NCI-H526 treated with DMSO at 0.1 percent for 48 hours (cell line): ENCODE measurements around the gene NKX3-2.

Experiments used
- DNase-seq: peaks from one replicate; lab custom pipeline; 2025; lab: John Stamatoyannopoulos, UW

The NKX3-2 gene

GRCh38 chr4:13531625-13531998 lies 12.7 kb downstream of the NKX3-2 start:
- no peak for DNase-seq

GRCh38 chr4:13530823-13531624 lies 13.3 kb downstream of the NKX3-2 start:
- DNase-seq: no peak

- no peak for DNase-seq
Observed at GRCh38 chr4:13529128-13529919, 15.0 kb downstream of the NKX3-2 start.

- DNase-seq: no peak
Observed at GRCh38 chr4:13528821-13529127, 15.5 kb downstream of the NKX3-2 start.

- no peak for DNase-seq
Observed at GRCh38 chr4:13527981-13528820, 16.1 kb downstream of the NKX3-2 start.

GRCh38 chr4:13527192-13527980 lies 16.9 kb downstream of the NKX3-2 start:
- no peak for DNase-seq

- DNase-seq: no peak
Observed at GRCh38 chr4:13526658-13527057, 17.6 kb downstream of the NKX3-2 start.

- DNase-seq: no peak
Observed at GRCh38 chr4:13525606-13526281, 18.6 kb downstream of the NKX3-2 start.

- no peak for DNase-seq
Observed at GRCh38 chr4:13524504-13525243, 19.6 kb downstream of the NKX3-2 start.

GRCh38 chr4:13523591-13524503 lies 20.5 kb downstream of the NKX3-2 start:
- DNase-seq: no peak

GRCh38 chr4:13523105-13523477 lies 21.2 kb downstream of the NKX3-2 start:
- no peak for DNase-seq

GRCh38 chr4:13522282-13523104 lies 21.8 kb downstream of the NKX3-2 start:
- no peak for DNase-seq

- no peak for DNase-seq
Observed at GRCh38 chr4:13521047-13521446, 23.3 kb downstream of the NKX3-2 start.

- DNase-seq: no peak
Observed at GRCh38 chr4:13516315-13516860, 27.9 kb downstream of the NKX3-2 start.

GRCh38 chr4:13515268-13515667 lies 29.0 kb downstream of the NKX3-2 start:
- no peak for DNase-seq

- no peak for DNase-seq
Observed at GRCh38 chr4:13514722-13515121, 29.6 kb downstream of the NKX3-2 start.

GRCh38 chr4:13511101-13511500 lies 33.2 kb downstream of the NKX3-2 start:
- DNase-seq: no peak

GRCh38 chr4:13509442-13509841 lies 34.9 kb downstream of the NKX3-2 start:
- no peak for DNase-seq
